ENCODE results near the gene GRM8. TPM values are rescaled to one million over a fixed set of nuclear protein-coding genes. Genes with fewer than 3 reads are reported as not detected.

The GRM8 gene
- total and polyA plus RNA-seq, 10 of the 15 experiments (the other 5 are each of a cell fraction or from before 2014, with no cell fraction given), result 0.33 to 7.1 (median 0.45) TPM; not detected in 2

GRCh38 chr7:127047521-127047920 is 205.2 kb downstream of the GRM8 start:
- CTCF ChIA-PET, result interaction anchor here (0.6 kb wide), 2 partner anchors 288 to 1486 kb away, joined by 3 to 4 read pairs; no protein-coding TSS in a partner anchor

More at GRCh38 chr7:127047521-127047920, 205.2 kb downstream of the GRM8 start:
- peak; percentile 30; the same call in 1 of the 3 replicates for ATAC-seq
- no peak overlapping the region for H2AFZ ChIP-seq (ENCODE audit: control insufficient read depth, low read depth, low read length)
- H3K9me3 ChIP-seq (replicated peaks; ENCODE audit: control insufficient read depth, insufficient read depth, low read length), result no peaks in the 10 kb centered on the region
- no peak overlapping the region for H3K9ac ChIP-seq (ENCODE audit: control insufficient read depth, insufficient read depth, low read length)
- H3K4me2 ChIP-seq (ENCODE audit: control insufficient read depth, insufficient read depth), result no peak overlapping the region
- ChIA-PET SMC1A (ENCODE audit: uncharacterized antibody, unreplicated experiment) (interaction anchor here (0.6 to 1.3 kb wide), 2 partner anchors 24 to 1022 kb away, joined by 4 to 5 read pairs; no protein-coding TSS in a partner anchor), POLR2A (no interaction called here), RAD21 (ENCODE audit: unreplicated experiment) (no interaction called here)
- TF ChIP-seq RFX5 (IDR thresholded peaks at IDR 0.05; ENCODE audit: low read depth, low read length) (no peak), CHD4 (IDR thresholded peaks at IDR 0.05) (no peak), PML (IDR thresholded peaks at IDR 0.05; ENCODE audit: low read length) (no peak), STAT3 (IDR thresholded peaks at IDR 0.05; ENCODE audit: low read depth, low read length) (no peak), RUNX3 (IDR thresholded peaks at IDR 0.05; ENCODE audit: low read length) (no peak), PAX5 (IDR thresholded peaks at IDR 0.05; ENCODE audit: borderline replicate concordance, low read depth, low read length) (no peak), CHD1 (IDR thresholded peaks at IDR 0.05; ENCODE audit: low read depth, low read length) (no peak), MYC (IDR thresholded peaks at IDR 0.05; ENCODE audit: insufficient read depth, insufficient read length, insufficient replicate concordance, low read length, severe bottlenecking) (no peak), CUX1 (IDR thresholded peaks at IDR 0.05; ENCODE audit: insufficient replicate concordance, low read depth, low read length) (no peak), NFYA (IDR thresholded peaks at IDR 0.05; ENCODE audit: borderline replicate concordance, low read depth, low read length) (no peak), SRF (IDR thresholded peaks at IDR 0.05; ENCODE audit: low read depth in 2 of 2, low read length in 2 of 2) (no peak)
- TF ChIP-seq, protein P1, sequence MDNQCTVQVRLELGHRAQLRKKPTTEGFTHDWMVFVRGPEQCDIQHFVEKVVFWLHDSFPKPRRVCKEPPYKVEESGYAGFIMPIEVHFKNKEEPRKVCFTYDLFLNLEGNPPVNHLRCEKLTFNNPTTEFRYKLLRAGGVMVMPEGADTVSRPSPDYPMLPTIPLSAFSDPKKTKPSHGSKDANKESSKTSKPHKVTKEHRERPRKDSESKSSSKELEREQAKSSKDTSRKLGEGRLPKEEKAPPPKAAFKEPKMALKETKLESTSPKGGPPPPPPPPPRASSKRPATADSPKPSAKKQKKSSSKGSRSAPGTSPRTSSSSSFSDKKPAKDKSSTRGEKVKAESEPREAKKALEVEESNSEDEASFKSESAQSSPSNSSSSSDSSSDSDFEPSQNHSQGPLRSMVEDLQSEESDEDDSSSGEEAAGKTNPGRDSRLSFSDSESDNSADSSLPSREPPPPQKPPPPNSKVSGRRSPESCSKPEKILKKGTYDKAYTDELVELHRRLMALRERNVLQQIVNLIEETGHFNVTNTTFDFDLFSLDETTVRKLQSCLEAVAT (IDR thresholded peaks at IDR 0.05), result no peak
- TF ChIP-seq, protein P2, sequence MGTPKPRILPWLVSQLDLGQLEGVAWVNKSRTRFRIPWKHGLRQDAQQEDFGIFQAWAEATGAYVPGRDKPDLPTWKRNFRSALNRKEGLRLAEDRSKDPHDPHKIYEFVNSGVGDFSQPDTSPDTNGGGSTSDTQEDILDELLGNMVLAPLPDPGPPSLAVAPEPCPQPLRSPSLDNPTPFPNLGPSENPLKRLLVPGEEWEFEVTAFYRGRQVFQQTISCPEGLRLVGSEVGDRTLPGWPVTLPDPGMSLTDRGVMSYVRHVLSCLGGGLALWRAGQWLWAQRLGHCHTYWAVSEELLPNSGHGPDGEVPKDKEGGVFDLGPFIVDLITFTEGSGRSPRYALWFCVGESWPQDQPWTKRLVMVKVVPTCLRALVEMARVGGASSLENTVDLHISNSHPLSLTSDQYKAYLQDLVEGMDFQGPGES (IDR thresholded peaks at IDR 0.05), result no peak
- in situ Hi-C loops (cut with MboI), result no loop called here
- DNase-seq (ENCODE audit: low read depth, low spot score), result no peak
- no peaks in the 10 kb centered on the region for H3K27me3 ChIP-seq (replicated peaks in 1 of 2; ENCODE audit: control insufficient read depth in 2 of 2, insufficient read depth in 2 of 2, low read length in 1 of 2)
- intact Hi-C loops (cut with micrococcal nuclease; ENCODE audit: unreplicated experiment), result no loop called here
- BruUV-seq (replicated peaks), result no TSS peak
- H3K27ac ChIP-seq (ENCODE audit: control insufficient read depth, insufficient read depth), result no peak overlapping the region
- FAIRE-seq, result no peak
- H3K4me1 ChIP-seq (ENCODE audit: control insufficient read depth, insufficient read depth, low read length), result no peaks in the 10 kb centered on the region
- no peaks in the 10 kb centered on the region for H3K36me3 ChIP-seq (ENCODE audit: control insufficient read depth in 2 of 2, insufficient read depth in 2 of 2, low read length in 1 of 2)
- H3K79me2 ChIP-seq (ENCODE audit: control insufficient read depth, insufficient read depth, low read length), result no peaks in the 10 kb centered on the region
- H3K4me3 ChIP-seq, result no peak overlapping the region
- H4K20me1 ChIP-seq (ENCODE audit: control insufficient read depth, insufficient read depth), result no peaks in the 10 kb centered on the region

All from GM12878 (cell line).